Transverse colon (tissue), 4 donors: Measurements from ENCODE around the gene NDUFC2. TPM values are rescaled to one million over a fixed set of nuclear protein-coding genes. Genes with fewer than 3 reads are reported as not detected.

ENCODE experiments used
- DNase-seq: peaks from one replicate; pipeline ENCODE4 v3.0.0-alpha.2; 2019
- H3K27ac ChIP-seq, 4 donors: fragments of 200-600 bp; sonication (generic); 2 replicates each; pipeline ENCODE4 v1.5.1; 2016 to 2018; ENCODE audit warnings: inconsistent platforms in 4 of 4
- H3K27me3 ChIP-seq: fragments of 200-600 bp; sonication (generic); 2 replicates; pipeline ENCODE4 v1.5.1; 2017; ENCODE audit warnings: inconsistent platforms
- H3K36me3 ChIP-seq, 4 donors: fragments of 200-600 bp; sonication (generic); 2 replicates each; pipeline ENCODE4 v1.5.1; 2017 to 2019; ENCODE audit warnings: inconsistent platforms in 4 of 4
- H3K4me1 ChIP-seq, 4 donors: fragments of 200-600 bp; sonication (generic); 2 replicates each; pipeline ENCODE4 v1.5.1; 2017 to 2020; ENCODE audit warnings: inconsistent platforms in 4 of 4
- H3K4me3 ChIP-seq, 4 donors: fragments of 200-600 bp; sonication (generic); 1 replicate in 1 of 4; 2 replicates in 3 of 4; pipeline versions ENCODE4 v1.5.1 to v1.6.1; 2017 to 2019; ENCODE audit warnings: inconsistent platforms in 4 of 4
- H3K9me3 ChIP-seq, 2 donors: fragments of 200-600 bp; sonication (generic); 2 replicates each; pipeline ENCODE4 v1.5.1; 2017 to 2019; ENCODE audit warnings: inconsistent platforms in 2 of 2
- CTCF ChIP-seq, 5 experiments: fragments of 200-600 bp in 3 of 5; fragments of 450-650 bp in 2 of 5; sonication (generic) in 3 of 5; IDR thresholded peaks; 1 replicate in 2 of 5; 2 replicates in 3 of 5; pipeline ENCODE4 v1.5.1; 2016 to 2017; ENCODE audit warnings: antibody characterized with exemption in 5 of 5, inconsistent platforms in 3 of 5, mild to moderate bottlenecking in 2 of 5, moderate library complexity in 1 of 5
- EP300 ChIP-seq: sonication (generic); formaldehyde crosslinking; IDR thresholded peaks from one replicate; pipeline ENCODE4 v1.6.1; 2017; ENCODE audit warnings: antibody characterized with exemption, low read depth
- POLR2A ChIP-seq: fragments of 450-650 bp; IDR thresholded peaks from one replicate; pipeline ENCODE4 v1.6.1; 2016; ENCODE audit warnings: antibody characterized with exemption, mild to moderate bottlenecking, moderate library complexity
- POLR2AphosphoS5 ChIP-seq, 3 donors: sonication (generic); formaldehyde crosslinking; IDR thresholded peaks; one replicate each; pipeline ENCODE4 v1.6.1; 2016; ENCODE audit warnings: antibody characterized with exemption in 3 of 3
- whole genome bisulfite sequencing, 2 donors: methylation state at CpG; one replicate each; pipeline ENCODE4 v1.1.5; 2018; ENCODE audit warnings: low coverage in 1 of 2; 5-methylcytosine and 5-hydroxymethylcytosine counted together
- in situ Hi-C, 4 donors: fragments of 200-750 bp; cut with MboI; loops; one replicate each; pipeline versions ENCODE4 v1.15.0 to v1.15.1; 2017; ENCODE audit warnings: low sequenced_read_pairs in 3 of 4, low pct_ligation_motif_present in 1 of 4, low pct_unique_long_range_greater_than_20kb in 1 of 4
- intact Hi-C: fragments of 100-400 bp; cut with DNase I; formaldehyde crosslinking; loops from one replicate; pipeline ENCODE4 v1.15.1; 2023; ENCODE audit warnings: low total_unique reads
- total RNA-seq, 4 donors: library from RNA; depleted of rRNA; stranded (reverse); fragments of >200 nt; gene quantifications; one replicate each; pipeline ENCODE4 v1.1.0, GENCODE V29; 2016

NDUFC2 gene
- total RNA-seq, 4 donors from 2014 or later, result 6.0 to 123 (median 68.4) TPM

GRCh38 chr11:78056093-78056492 is 23.6 kb downstream of the NDUFC2 start:
- WGBS, 2 donors, result 83% methylated on average over 3 of the region's 3 CpGs; no CpG with 5 or more reads in 1 of the 2 donors

GRCh38 chr11:78054971-78055370 is 24.7 kb downstream of the NDUFC2 start:
- Histone ChIP-seq H3K4me3 (no peak overlapping the region), H3K27ac (no peak overlapping the region), H3K9me3 (no peaks in the 10 kb centered on the region), H3K27me3 (no peaks in the 10 kb centered on the region), H3K36me3 (no peaks in the 10 kb centered on the region), H3K4me1 (no peaks in the 10 kb centered on the region)
- intact Hi-C loops (no loop called here), in situ Hi-C loops (no loop called here)
- WGBS, 2 donors, result 83 to 91% methylated on average over 1 to 4 of the region's 4 CpGs
- TF ChIP-seq POLR2A, result no peak
- TF ChIP-seq CTCF (IDR thresholded peaks at IDR 0.05), result no peak
- no peak for TF ChIP-seq EP300
- no peak for TF ChIP-seq POLR2AphosphoS5 (IDR thresholded peaks at IDR 0.05)
- no peak for DNase-seq

More at GRCh38 chr11:78056093-78056492, 23.6 kb downstream of the NDUFC2 start:
- Histone ChIP-seq H3K4me1 (no peaks in the 10 kb centered on the region), H3K4me3 (no peak overlapping the region), H3K27me3 (no peaks in the 10 kb centered on the region), H3K27ac (no peak overlapping the region), H3K36me3 (no peaks in the 10 kb centered on the region), H3K9me3 (no peaks in the 10 kb centered on the region)
- in situ Hi-C loops (no loop called here), intact Hi-C loops (no loop called here)
- no peak for DNase-seq
- TF ChIP-seq POLR2A (no peak), EP300 (no peak), POLR2AphosphoS5 (IDR thresholded peaks at IDR 0.05) (no peak)

- intact Hi-C loops, result no loop called here
- H3K4me1 ChIP-seq, result peaks cover 0 to 3% (median 3%) of the 10 kb centered on the region in 4 donors
- no peaks in the 10 kb centered on the region for H3K36me3 ChIP-seq
- no peaks in the 10 kb centered on the region for H3K9me3 ChIP-seq
- H3K27ac ChIP-seq, result no peak overlapping the region
- in situ Hi-C loops, result no loop called here
- 58 to 83% methylated on average over 2 to 6 of the region's 6 CpGs for WGBS, 2 donors
- no peak for TF ChIP-seq POLR2A
- no peak for TF ChIP-seq EP300
- TF ChIP-seq CTCF (IDR thresholded peaks at IDR 0.05), result no peak
- no peak for TF ChIP-seq POLR2AphosphoS5 (IDR thresholded peaks at IDR 0.05)
- no peak for DNase-seq
- no peaks in the 10 kb centered on the region for H3K27me3 ChIP-seq
- no peak overlapping the region for H3K4me3 ChIP-seq
Observed at GRCh38 chr11:78050964-78051831, 28.5 kb downstream of the NDUFC2 start.

DNA sequence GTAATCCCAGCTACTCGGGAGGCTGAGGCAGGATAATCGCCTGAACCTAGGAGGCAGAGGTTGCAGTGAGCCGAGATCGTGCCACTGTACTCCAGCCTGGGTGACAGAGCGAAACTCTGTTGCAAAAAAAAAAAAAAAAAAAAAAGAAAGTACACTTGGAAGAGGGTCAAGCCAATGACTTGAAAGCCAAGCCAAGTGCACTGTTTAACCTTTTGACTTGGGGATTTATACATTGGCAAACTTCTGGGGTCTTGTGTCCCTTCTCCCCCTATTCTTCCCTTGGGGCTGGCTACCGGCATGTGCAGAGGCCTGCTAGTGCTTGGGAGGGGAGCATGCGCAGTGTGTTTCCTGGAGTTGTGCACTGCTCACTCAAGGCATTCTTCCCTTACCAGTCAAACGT is 30.3 kb downstream of the NDUFC2 start:
- in situ Hi-C loops, result no loop called here
- 83 to 85% methylated on average over 4 to 8 of the region's 8 CpGs for WGBS, 2 donors

More for the DNA sequence above, 30.3 kb downstream of the NDUFC2 start:
- H3K36me3 ChIP-seq, result no peaks in the 10 kb centered on the region
- peaks cover 0 to 16% (median 14%) of the 10 kb centered on the region in 4 donors for H3K4me1 ChIP-seq
- no peak for TF ChIP-seq POLR2A
- no peak for TF ChIP-seq CTCF (IDR thresholded peaks at IDR 0.05)
- no peak for TF ChIP-seq EP300
- TF ChIP-seq POLR2AphosphoS5 (IDR thresholded peaks at IDR 0.05), result no peak
- intact Hi-C loops, result no loop called here
- H3K9me3 ChIP-seq, result no peaks in the 10 kb centered on the region
- no peak overlapping the region for H3K27ac ChIP-seq
- H3K4me3 ChIP-seq, result no peak overlapping the region
- DNase-seq, result no peak
- no peaks in the 10 kb centered on the region for H3K27me3 ChIP-seq
